K562 (cell line): ENCODE results near the gene GON4L. TPM values are rescaled to one million over a fixed set of nuclear protein-coding genes. Genes with fewer than 3 reads are reported as not detected.

Experiments used
- CHD2 ChIP-seq: IDR thresholded peaks from 2 replicates; pipeline ENCODE4 v1.6.1; 2011; ENCODE audit warnings: low read depth, low read length
- CHD7 ChIP-seq: fragments of 200-600 bp; sonication (generic); IDR thresholded peaks from one replicate; pipeline ENCODE4 v1.6.1; 2012; ENCODE audit warnings: mild to moderate bottlenecking, low read depth, low read length, inconsistent platforms
- HNRNPLL ChIP-seq: fragments of 200-400 bp; formaldehyde crosslinking; IDR thresholded peaks from 2 replicates; pipeline ENCODE4 v1.6.1; 2017; ENCODE audit warnings: low read length, low read depth, mild to moderate bottlenecking; ENCODE audit not compliant: poor library complexity, severe bottlenecking
- NFE2 ChIP-seq: IDR thresholded peaks from 2 replicates; pipeline ENCODE4 v1.6.1; 2014; ENCODE audit warnings: antibody characterized with exemption, low read depth
- ZNF584 ChIP-seq: fragments of 200-800 bp; sonication (Bioruptor generic); IDR thresholded peaks from 2 replicates; pipeline ENCODE4 v1.6.1; 2016; ENCODE audit warnings: low read depth, mild to moderate bottlenecking, missing genetic modification characterization, missing compliant biosample characterization
- polyA plus RNA-seq, 8 experiments: library from polyadenylated mRNA; depleted of rRNA in 4 of 8; stranded (reverse) in 5 of 8; unstranded in 3 of 8; fragments of >200 nt; fragmentation: Nextera tagmentation in 2 of 8; fragmentation: Illumina TruSeq in 1 of 8; extraction: Ambion mirVana in 2 of 8; extraction: Trizol in 1 of 8; gene quantifications; 2 replicates each; pipeline versions ENCODE4 v1.2.1 to v1.2.3, GENCODE V29; 2011 to 2014; ENCODE audit warnings: inconsistent platforms in 1 of 8, missing spikeins in 1 of 8
- total RNA-seq, 7 experiments: library from RNA; depleted of rRNA in 6 of 7; stranded (reverse); fragments of >200 nt in 6 of 7; fragmentation: Illumina TruSeq in 2 of 7; extraction: Trizol in 2 of 7; gene quantifications; 2 replicates each; pipeline versions ENCODE4 v1.2.1 to v1.2.3, GENCODE V29; 2011 to 2021; ENCODE audit warnings: low replicate concordance in 1 of 7

The GON4L gene
- total and polyA plus RNA-seq, 9 of the 15 experiments (the other 6 are each of a cell fraction or from before 2014, with no cell fraction given): 20.2 to 47.4 (median 33.6) TPM

- TF ChIP-seq CHD7 (no peak), NFE2 (no peak), ZNF584 (no peak), HNRNPLL (no peak), CHD2 (no peak)
These were observed 47.9 kb downstream of the GON4L start (continued) for GRCh38 chr1:155809088-155809487.
